Testis (tissue), 2 donors: Measurements from ENCODE around the gene CNGA3.

Source experiments
- CTCF ChIP-seq, 3 experiments: fragments of 450-650 bp in 2 of 3; fragments of 200-600 bp in 1 of 3; sonication (generic) in 1 of 3; IDR thresholded peaks; one replicate each; pipeline ENCODE4 v1.5.1; 2016 to 2019; ENCODE audit warnings: antibody characterized with exemption in 3 of 3, mild to moderate bottlenecking in 2 of 3, moderate library complexity in 1 of 3
- POLR2A ChIP-seq: fragments of 450-650 bp; IDR thresholded peaks from one replicate; pipeline ENCODE4 v1.6.1; 2017; ENCODE audit warnings: antibody characterized with exemption, mild to moderate bottlenecking, moderate library complexity

GRCh38 chr2:98334439-98335078, 11.7 kb upstream of the CNGA3 start:
- TF ChIP-seq CTCF (IDR thresholded peaks at IDR 0.05) (no peak), POLR2A (no peak)
